ENCODE measurements around the gene MAP2K3.

- TF ChIP-seq CTCF (IDR thresholded peaks at IDR 0.05), result no peak
- TF ChIP-seq POLR2A (IDR thresholded peaks at IDR 0.05), result no peak
Measured at GRCh38 chr17:21304091-21304490, 19.6 kb downstream of the MAP2K3 start.

Measured in adrenal gland (tissue), 5 donors.